GM12874 (cell line): ENCODE results near the gene OSTC.

Source experiments
- CTCF ChIP-seq: IDR thresholded peaks from 2 replicates; pipeline ENCODE4 v1.5.1; 2011; ENCODE audit warnings: low read depth, mild to moderate bottlenecking, control low read depth, low read length, moderate library complexity; ENCODE audit not compliant: insufficient read depth

The OSTC gene

GRCh38 chr4:108717386-108717785 is 67.0 kb downstream of the OSTC start:
- no peak for TF ChIP-seq CTCF
